HG03139 (cell line): ENCODE data around the gene ATP5MC2.
"Not testable (repeated sequence)": the region's sequence is repeated elsewhere in the genome, so short reads cannot be mapped to it uniquely, and the experiment has no call there.

Experiments
- ATAC-seq: cut with Tn5 transposase; IDR thresholded peaks from one replicate; pipeline ENCODE4 v1.9.1; 2021; ENCODE audit not compliant: unreplicated experiment

Gene ATP5MC2

DNA sequence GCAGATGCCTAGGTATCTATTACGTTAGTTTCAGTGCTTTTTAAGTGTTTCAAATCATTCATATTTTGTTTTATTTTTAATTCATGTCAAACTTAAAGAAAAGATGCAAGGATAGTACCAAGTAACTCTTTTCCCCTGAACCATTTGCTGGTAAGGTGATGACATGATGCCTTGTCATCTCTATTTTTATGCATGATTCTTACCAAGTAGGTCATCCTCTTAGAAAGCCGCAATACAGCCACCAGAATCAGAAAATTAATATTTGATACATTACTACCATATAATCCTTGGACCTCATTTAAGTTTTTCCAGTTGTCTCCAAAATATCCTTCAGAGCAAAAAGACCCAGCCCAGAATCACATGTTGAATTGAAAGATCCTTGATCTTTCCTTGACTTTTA, 22.3 kb downstream of the ATP5MC2 start:
- no peak for ATAC-seq

DNA sequence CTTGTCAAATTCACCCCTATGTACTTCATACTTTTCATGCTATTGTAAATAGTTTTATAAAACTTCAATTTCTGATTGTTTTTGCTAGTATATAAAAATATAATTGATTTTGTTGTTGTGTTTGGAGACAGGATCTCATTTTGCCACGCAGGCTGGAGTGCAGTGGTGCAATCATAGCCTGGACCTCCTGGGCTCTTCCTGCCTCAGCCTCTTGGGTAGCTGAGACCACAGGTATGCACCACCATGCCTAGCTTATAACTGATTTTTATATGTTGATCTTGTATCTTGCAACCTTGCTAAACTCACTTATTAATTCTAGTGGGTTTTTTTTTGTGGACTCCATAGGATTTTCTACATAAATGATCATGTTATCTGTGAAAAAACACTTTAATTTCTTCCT, 23.5 kb downstream of the ATP5MC2 start:
- no peak for ATAC-seq

DNA sequence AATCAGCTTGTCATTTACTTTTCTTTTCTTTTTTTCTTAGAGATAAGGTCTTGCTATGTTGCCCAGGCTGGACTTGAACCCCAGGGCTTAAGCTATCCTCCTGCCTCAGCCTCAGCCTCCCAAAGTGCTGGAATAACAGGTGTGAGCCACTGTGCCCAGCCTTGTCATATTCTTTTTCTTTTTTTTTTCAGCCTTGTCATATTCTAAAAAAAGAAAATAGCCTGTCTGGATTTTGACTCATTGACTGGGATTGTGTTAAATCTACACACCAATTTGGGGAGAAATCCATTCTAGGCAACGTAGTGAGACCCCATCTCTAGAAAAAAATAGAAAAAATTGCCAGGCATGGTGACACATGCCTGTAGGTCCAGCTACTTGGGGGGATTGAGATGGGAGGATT, 24.1 kb downstream of the ATP5MC2 start:
- no peak for ATAC-seq

DNA sequence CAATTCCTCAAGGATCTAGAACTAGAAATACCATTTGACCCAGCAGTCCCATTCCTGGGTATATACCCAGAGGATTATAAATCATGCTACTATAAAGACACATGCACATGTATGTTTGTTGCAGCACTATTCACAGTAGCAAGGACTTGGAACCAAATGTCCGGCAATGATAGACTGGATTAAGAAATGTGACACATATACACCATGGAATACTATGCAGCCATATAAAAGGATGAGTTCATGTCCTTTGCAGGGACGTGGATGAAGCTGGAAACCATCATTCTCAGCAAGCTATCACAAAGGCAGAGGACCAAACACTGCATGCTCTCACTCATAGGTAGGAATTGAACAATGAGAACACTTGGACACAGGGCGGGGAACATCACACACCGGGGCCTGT, 29.6 kb downstream of the ATP5MC2 start:
- ATAC-seq: not testable (repeated sequence)

DNA sequence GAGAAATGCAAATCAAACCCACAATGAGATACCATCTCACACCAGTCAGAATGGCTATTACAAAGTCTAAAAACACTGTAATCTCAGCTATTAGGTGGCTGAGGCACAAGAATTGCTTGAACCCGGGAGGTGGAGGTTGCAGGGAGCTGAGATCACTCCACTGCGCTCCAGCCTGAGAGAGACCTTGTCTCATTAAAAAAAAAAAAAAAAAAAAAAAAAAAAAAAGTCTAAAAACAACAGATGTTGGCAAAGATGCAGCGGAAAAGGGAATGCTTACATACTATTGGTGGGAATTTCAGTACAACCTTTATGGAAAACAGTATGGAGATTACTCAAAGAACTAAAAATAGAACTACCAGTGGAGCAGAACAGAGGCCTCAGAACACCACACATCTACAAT, 30.7 kb downstream of the ATP5MC2 start:
- ATAC-seq: no peak

DNA sequence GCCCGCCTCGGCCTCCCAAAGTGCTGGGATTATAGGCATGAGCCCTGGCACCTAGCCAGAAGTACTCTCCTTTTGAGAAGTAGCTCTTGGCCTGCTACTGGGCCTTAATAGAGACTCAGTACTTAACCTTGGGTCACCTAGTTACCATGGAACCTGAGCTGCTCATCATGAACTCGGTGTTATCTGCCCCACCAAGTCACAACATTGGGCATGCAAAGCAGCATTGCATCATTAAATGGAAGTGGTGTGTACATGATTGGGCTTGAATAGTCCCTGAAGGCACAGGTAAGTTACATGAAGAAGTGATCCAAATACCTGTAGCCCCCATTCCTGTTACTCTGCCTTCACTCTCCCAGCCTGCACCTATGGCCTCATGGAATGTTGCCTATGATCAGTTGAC, 31.8 kb downstream of the ATP5MC2 start:
- no peak for ATAC-seq

DNA sequence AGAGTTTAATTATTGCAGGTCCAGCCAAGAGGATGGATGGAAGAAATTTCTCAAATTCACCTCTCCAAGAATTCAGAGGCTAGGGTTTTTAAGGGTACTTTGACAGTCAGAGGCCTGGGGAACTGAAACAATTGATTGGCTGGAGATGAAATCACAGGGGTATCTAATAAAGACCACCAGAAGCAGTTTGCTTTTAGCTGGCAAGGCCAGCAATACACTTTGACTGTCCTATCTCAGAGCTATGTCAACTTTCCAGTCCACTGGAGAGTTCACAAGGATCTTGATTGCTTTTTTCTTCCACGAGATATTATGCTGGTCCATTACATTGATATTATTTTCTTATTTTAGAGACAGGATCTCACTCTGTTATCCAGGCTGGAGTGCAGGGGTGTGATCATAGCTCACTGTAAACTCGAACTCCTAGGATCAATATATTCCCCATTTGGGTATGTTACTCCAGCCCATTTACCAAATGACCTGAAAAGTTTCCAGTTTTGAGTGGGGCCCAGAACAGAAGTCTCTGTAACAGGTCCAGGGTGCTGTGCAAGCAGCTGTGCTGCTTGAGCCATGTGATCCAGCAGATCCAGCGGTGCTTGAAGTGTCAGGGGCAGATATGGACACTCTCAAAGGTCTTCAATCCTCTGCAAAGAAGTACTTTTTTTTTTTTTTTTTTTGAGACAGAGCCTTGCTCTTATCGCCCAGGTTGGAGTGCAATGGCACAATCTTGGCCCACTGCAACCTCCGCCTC, 32.5 kb downstream of the ATP5MC2 start:
- ATAC-seq: no peak

DNA sequence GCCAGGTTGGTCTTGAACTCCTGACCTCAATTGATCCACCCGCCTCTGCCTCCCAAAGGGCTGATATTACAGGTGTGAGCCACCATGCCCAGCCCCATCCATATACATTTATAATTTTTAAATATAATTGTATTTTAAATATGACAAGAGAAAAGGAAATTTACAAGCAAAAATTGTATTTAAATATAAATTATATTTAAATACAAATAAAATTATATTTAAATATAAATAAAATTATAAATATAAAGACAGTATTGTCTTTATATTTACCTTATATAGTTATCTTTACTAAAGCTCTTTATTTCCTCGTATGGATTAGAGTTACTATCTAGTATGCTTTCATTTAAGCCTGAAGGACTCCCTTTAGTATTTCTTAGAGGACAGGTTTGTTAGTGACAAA, 37.8 kb downstream of the ATP5MC2 start:
- no peak for ATAC-seq

DNA sequence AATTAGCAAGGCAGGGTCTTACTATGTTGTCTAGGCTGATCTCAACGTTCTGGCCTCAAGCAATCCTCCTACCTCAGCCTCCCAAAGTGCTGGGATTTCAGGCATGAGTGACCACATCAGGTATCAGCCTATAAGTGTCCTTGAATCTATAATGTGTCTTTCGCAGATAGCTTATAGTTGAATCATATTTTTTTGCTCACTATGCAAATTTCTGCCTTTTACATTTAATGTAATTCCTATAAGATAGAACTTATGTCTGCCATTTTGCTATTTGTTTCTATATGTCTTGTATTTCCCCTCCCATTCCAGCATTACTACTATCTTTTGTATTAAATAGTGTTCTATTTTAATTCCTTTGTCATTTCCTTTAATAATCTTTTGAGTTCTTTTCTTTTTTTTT, 39.2 kb downstream of the ATP5MC2 start:
- no peak for ATAC-seq

DNA sequence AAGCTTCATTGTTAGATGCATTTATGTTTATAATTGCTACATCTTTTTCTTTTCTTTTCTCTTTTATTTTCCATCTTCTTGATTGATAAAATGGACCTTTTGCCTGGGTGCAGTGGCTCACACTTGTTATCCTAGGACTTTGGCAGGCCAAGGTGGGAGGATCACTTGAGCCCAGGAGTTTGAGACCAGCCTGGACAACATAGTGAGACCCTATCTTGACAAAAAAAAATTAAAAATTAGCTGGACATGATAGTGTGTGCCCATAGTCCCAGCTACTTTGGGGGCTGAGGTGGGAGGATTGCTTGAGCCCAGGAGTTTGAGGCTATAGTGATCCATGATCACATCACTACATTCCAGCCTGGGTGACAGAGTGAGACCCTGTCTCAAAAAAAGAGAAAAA, 40.2 kb downstream of the ATP5MC2 start:
- not testable (repeated sequence) for ATAC-seq

DNA sequence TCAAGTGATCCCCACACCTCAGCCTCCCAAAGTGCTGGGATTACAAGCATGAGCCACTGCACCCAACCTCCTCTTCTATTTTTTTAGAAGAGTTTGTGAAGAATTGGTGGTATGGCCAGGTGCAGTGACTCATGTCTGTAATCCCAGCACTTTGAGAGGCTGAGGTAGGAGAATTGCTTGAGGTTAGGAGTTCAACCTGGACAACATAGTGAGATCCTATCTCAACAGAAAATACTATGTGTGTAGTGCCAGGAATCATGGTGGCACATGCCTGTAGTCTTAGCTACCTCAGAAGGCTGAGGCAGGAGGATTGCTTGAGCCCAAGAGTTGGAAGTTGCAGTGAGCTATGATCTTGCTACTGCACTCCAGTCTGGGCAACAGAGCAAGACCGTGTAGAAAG, 44.2 kb downstream of the ATP5MC2 start:
- no peak for ATAC-seq

DNA sequence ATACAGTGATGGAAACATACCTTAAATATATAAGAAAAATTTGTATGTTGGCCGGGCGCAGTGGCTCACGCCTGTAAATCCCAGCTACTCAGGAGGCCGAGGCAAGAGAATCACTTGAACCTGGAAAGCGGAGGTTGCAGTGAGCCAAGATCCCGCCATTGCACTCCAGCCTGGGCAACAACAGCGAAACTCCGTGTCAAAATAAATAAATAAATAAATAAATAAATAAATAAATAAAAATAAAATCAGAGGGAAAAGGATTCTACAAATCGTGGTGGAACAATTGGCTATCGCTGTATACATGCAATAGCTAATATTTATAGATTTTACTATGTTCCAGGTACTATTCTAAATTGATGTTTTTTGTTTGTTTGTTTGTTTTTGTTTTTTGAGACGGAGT, 48.0 kb downstream of the ATP5MC2 start:
- no peak for ATAC-seq

DNA sequence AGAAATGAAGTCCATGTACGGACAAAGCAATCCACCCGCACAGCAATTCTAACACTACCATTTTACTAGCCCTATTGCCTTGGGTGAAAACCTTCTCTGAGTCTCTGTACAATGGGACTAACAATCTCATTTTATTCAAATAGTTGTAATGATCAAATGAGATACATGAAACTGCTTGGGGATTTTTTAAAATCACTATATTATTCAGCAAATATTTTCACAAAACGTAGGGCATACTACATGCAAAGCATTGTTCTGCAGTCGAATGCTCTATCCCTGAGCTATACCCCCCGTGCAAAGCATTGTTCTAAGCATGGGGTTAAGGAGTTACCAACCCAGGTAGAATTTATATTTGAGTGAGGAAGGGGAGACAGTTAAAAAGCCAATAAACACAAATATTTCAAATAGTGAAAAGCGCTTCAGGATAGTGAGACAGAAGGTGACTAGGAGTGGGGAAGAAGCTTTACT, 49.1 kb downstream of the ATP5MC2 start:
- no peak for ATAC-seq

DNA sequence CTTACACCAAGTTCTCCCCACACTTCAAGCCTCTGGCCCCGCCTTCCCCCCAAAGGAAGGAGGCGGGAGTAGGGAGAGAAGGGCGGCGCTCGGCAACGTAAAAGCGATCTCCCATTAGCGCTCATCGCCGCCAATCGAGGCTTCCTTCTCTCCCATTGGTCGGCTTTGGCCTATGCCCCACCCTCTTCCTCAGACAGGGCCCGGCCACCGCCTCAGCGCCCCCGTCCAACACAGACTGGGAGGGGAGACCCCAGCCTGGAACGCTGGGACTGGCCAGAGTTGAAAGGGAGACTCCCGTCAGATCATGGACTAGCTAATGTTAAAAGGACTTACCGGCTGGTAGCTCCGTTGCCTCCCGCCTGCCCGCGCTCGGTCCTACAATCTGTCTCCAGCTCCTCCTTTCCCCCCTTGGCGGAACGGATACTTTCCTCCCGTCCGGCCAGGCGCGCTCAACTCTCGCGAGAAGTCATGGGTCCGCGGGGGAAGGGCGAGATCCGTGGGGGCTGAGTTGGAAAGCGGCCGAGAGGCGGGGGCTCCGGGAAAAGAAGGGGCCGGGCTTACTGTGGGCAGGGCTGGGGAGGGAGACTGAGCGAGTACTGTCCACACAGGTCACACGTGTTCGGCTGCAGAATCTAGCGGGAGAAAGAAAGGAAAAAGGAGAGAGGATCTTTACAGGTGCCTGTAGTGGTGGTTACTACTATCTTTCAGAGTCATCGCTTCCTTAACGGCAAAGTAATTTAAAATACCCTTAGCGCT, 49.8 kb downstream of the ATP5MC2 start, which contains the start of gene ATF7:
ATF7 (minus strand) TSS at position 437 of the 756 bp plus-strand sequence. CDS start 25,382 bp downstream, outside the sequence.
- peak; percentile 96 for ATAC-seq

DNA sequence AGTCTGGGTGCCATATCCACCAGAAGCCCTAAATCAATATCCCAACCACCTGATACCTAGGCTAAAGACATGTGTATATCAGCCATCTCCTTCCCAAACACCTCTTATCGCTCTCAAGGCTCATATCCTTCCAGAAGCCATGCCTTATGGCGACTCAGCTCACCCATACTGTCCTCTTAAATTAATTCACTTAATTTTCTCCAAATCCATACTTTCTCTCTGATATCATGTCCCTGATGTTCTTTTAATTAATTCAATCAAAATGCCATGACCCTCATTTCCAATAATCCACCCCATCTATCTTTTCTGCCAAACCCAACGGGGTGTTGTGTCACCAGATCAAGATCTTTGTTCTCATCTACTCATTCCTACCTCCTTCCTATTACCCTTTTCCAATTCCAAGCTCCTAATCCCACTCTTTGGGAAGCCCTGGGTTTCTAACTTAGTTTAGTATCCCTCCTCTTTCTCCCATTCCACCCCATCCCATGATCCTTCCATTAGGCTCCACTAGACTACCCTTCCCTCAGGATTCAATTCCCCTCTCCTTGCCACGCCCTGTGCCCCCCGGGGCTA, 50.4 kb downstream of the ATP5MC2 start:
- no peak for ATAC-seq

DNA sequence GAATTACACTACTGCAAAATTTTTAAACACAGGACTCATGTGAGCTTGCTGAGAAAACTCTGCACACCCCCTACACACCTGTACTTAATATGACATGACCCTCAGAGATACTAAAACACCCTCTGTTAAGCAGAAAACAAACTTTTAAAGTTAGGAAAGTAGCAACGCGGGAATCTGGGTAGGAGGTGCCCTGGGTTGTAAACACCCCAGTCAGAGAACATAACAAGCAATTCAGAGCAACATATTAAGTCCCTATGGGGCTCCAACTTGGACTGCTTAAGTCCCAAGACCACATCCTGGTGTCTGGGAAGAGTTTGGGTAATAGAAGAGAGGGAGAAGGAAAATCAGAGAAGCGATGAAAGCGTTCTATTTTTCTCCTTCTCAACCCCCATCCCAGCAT, 50.9 kb downstream of the ATP5MC2 start:
- no peak for ATAC-seq

DNA sequence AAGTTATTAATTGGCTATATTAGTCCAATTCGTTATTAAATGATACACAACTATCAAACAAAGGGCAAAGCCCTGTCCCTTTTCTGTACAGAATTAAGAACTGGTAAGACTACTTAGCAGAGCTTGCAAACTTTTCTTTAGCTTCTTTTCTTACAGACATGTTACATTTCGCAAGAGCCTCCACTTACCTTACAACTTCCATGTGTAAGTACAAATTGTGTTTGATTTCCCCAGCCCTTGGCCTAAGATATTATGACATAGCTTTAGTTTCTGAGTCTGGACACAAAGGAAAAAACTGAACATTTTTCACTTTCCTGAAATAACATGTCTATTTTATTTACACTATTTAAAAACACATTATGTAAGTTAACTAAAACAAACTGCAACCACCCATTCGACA, 51.4 kb downstream of the ATP5MC2 start:
- no peak for ATAC-seq

DNA sequence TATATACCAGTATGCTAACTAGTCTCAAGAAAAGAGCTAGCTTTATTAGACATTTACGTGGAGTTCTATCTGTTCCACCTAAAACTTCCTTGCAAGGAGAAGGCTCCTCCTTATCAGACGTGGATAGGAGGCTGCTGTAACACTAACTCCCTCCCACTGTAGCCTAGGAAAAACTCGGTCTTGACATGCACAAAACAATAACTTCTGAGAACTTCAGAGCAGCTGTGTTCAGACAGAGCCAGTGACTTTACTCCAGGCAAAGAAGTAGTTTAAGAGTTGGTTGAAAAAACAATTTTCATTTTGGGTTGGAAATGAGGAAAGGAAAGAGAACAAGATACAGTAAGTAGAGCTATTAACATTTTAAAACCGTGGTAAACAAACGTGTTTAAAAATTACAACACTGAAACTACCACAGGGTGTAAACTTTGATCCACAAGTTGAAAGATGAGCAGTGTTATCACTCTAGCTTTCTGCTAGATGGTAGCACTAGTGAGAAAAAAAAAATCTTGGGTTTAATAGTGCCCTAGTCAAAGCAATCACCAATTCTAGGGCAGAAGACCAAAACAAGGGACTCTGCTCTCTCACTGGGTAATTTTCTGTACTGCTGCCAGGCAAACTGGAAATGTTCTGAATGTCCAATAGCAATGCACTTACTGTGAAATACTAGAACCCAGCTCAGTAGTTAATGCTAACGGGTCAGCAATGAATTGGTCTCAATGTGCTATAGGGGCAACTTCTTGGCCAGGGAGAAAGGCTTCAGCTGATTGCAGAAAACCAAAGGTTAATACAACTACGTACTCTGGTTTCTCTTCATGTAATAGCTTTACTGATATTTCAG, 52.1 kb downstream of the ATP5MC2 start:
- no peak for ATAC-seq

DNA sequence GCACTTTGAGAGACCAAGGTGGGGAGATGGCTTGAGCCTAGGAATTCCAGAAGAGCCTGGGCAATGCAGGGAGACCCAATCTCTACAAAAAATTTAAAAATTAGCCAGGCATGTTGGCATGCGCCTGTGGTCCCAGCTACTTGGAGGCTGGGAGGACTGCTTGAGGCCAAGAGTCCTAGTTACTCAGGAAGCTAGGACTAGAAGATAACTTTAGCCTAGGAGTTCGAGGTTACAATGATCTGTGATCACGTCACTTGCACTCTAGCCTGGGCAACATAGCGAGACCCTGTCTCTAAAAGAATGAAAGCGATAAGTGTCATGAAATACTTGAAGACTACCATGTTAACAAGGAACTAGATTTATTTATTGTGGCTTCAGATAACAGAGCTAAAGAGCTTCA, 53.2 kb downstream of the ATP5MC2 start:
- no peak for ATAC-seq

DNA sequence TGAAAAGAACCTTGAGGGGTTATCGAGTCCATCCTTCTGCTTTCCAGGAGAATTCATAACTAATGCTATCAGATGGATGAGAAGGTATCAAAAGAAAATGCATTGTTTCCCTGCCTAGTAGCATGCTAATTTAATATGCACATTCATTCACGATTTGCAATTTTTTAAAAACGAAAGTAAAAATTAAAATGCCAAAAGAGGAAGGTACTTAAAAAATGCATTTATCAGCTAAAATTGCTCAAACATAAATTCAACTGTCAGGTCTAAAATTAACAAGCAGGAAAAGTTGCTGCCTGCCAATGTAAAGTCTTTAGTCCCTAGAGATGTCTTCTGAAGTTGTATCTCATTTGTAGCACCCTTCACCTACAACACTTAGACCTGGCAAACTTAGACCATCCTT, 57.6 kb downstream of the ATP5MC2 start:
- no peak for ATAC-seq

DNA sequence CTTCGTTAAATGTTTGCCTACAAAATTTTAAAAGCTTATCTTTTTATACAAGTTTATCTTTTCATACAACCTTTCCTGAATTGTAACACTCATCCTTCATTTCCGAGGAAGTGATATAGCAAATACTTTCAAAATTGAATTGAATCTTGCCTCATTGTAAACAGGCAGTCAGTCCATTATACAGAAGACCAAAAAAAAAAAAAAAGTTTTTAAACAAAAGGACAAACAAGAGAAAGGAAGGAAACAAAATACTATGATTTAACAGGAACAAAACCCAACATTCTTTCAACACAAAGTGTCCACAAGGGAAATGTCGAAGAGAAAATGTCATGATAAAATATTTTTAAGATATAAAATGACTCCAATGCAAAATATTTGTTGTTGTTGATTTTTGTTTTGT, 58.2 kb downstream of the ATP5MC2 start:
- ATAC-seq: no peak
